ENCODE results near the gene ORC3.

ORC3 gene

GRCh38 chr6:87589693-87590416 lies at the start of gene ORC3, which contains the start of gene RARS2:
ORC3 (plus strand) TSS chr6:87590135; CDS start chr6:87590169, 34 bp downstream.
RARS2 (minus strand) TSS chr6:87589987; CDS start chr6:87589957, 30 bp downstream.
- peak; percentile 98 for DNase-seq

GRCh38 chr6:87540539-87540938 lies 49.4 kb upstream of the ORC3 start:
- no peak for DNase-seq

- DNase-seq, result no peak
These were observed 48.9 kb upstream of the ORC3 start for GRCh38 chr6:87541041-87541440.

GRCh38 chr6:87541744-87542143 lies 48.2 kb upstream of the ORC3 start:
- no peak for DNase-seq

GRCh38 chr6:87543696-87544473 lies 46.0 kb upstream of the ORC3 start:
- no peak for DNase-seq

GRCh38 chr6:87544474-87544735 lies 45.5 kb upstream of the ORC3 start:
- DNase-seq, result no peak

GRCh38 chr6:87551799-87552198 lies 38.1 kb upstream of the ORC3 start:
- no peak for DNase-seq

- DNase-seq, result no peak
These were observed 36.7 kb upstream of the ORC3 start for GRCh38 chr6:87553159-87553765.

- DNase-seq, result no peak
These were observed 34.4 kb upstream of the ORC3 start for GRCh38 chr6:87555506-87555905.

GRCh38 chr6:87558446-87558845 lies 31.5 kb upstream of the ORC3 start:
- DNase-seq, result no peak

GRCh38 chr6:87561017-87561416 lies 28.9 kb upstream of the ORC3 start:
- no peak for DNase-seq

- no peak for DNase-seq
These were observed 17.9 kb upstream of the ORC3 start for GRCh38 chr6:87572021-87572420.

GRCh38 chr6:87572883-87573282 lies 17.1 kb upstream of the ORC3 start:
- DNase-seq, result no peak

- no peak for DNase-seq
These were observed 16.5 kb upstream of the ORC3 start for GRCh38 chr6:87573307-87574024.

GRCh38 chr6:87574237-87574804 lies 15.6 kb upstream of the ORC3 start:
- no peak for DNase-seq

- DNase-seq, result no peak
These were observed 14.5 kb upstream of the ORC3 start for GRCh38 chr6:87575423-87575822.

GRCh38 chr6:87583822-87584221 lies 6.1 kb upstream of the ORC3 start:
- no peak for DNase-seq

GRCh38 chr6:87586371-87587077 lies 3.4 kb upstream of the ORC3 start:
- no peak for DNase-seq

GRCh38 chr6:87588756-87589407 lies 1.1 kb upstream of the ORC3 start:
- no peak for DNase-seq

- DNase-seq, result no peak
These were observed 514 bp downstream of the ORC3 start for GRCh38 chr6:87590417-87590880.

- DNase-seq, result no peak
These were observed 1.1 kb downstream of the ORC3 start for GRCh38 chr6:87590990-87591389.

- no peak for DNase-seq
These were observed 10.6 kb downstream of the ORC3 start for GRCh38 chr6:87600576-87600975.
